ENCODE measurements around the gene ABCB11.

GRCh38 chr2:168954256-168954655, 76.9 kb downstream of the ABCB11 start:
- TF ChIP-seq CTCF (IDR thresholded peaks at IDR 0.05; ENCODE audit: low read depth, low read length, missing input control) = no peak
- no peak for TF ChIP-seq RAD21 (IDR thresholded peaks at IDR 0.05)
- no peak for TF ChIP-seq HNF4A (conservative IDR thresholded peaks at IDR 0.05)
